GM12878 (cell line): ENCODE measurements around the gene DCDC2C. TPM values are rescaled to one million over a fixed set of nuclear protein-coding genes. Genes with fewer than 3 reads are reported as not detected.

Experiments used
- ATAC-seq: fragments of 200-7000 bp; cut with Tn5 transposase; 3 replicates; pipeline ENCODE4 v1.9.1; 2020; ENCODE audit warnings: mild to moderate bottlenecking, moderate library complexity
- BruUV-seq: library from RNA; stranded (reverse); fragments of 400-500 nt; replicated peaks from 2 replicates; lab custom pipeline; 2021; lab: Mats Ljungman, UMichigan
- CTCF ChIA-PET: fragments of 300-600 bp; sonication (Branson Sonifier 250); formaldehyde crosslinking; extraction: SDS; loops from one replicate; lab custom pipeline; 2021; ENCODE audit warnings: inconsistent platforms; lab: Yijun Ruan, JAX
- POLR2A ChIA-PET: fragments of 350-600 bp; formaldehyde crosslinking; extraction: SDS; loops from one replicate; lab custom pipeline; 2021; ENCODE audit warnings: inconsistent platforms; lab: Charles Lee
- RAD21 ChIA-PET: fragments of 300-600 bp; sonication (Branson Sonifier 250); formaldehyde crosslinking; loops from one replicate; lab custom pipeline; 2023; ENCODE audit warnings: antibody characterized with exemption; ENCODE audit not compliant: unreplicated experiment; lab: Charles Lee
- SMC1A ChIA-PET: fragments of 300-600 bp; sonication (Branson Sonifier 250); formaldehyde crosslinking; loops from one replicate; lab custom pipeline; 2023; ENCODE audit not compliant: unreplicated experiment, uncharacterized antibody; lab: Charles Lee
- DNase-seq: peaks from one replicate; pipeline ENCODE4 v3.0.0-alpha.2; 2011; ENCODE audit warnings: low read depth, low spot score
- FAIRE-seq: peaks from 3 replicates; lab custom pipeline; 2011; peaks lifted over from hg19 to GRCh38; lab: Jason Lieb, UNC
- H2AFZ ChIP-seq: 2 replicates; pipeline ENCODE4 v1.6.0; 2011; ENCODE audit warnings: low read depth, low read length, control low read depth; ENCODE audit not compliant: control insufficient read depth
- H3K27ac ChIP-seq: 2 replicates; pipeline ENCODE4 v1.5.1; 2011; ENCODE audit warnings: control low read depth; ENCODE audit not compliant: control insufficient read depth, insufficient read depth
- H3K27me3 ChIP-seq, 2 experiments: replicated peaks in 1 of 2; 2 replicates each; pipeline versions ENCODE4 v1.6.0 to v1.6.1; 2011; ENCODE audit warnings: low read length in 1 of 2; ENCODE audit not compliant: control insufficient read depth in 2 of 2, insufficient read depth in 2 of 2
- H3K36me3 ChIP-seq, 2 experiments: 2 replicates each; pipeline ENCODE4 v1.5.1; 2011; ENCODE audit warnings: low read length in 1 of 2; ENCODE audit not compliant: control insufficient read depth in 2 of 2, insufficient read depth in 2 of 2
- H3K4me1 ChIP-seq: 2 replicates; pipeline ENCODE4 v1.6.1; 2011; ENCODE audit warnings: mild to moderate bottlenecking, low read length, moderate library complexity, mixed read lengths; ENCODE audit not compliant: control insufficient read depth, insufficient read depth
- H3K4me2 ChIP-seq: 2 replicates; pipeline ENCODE4 v1.6.0; 2011; ENCODE audit warnings: control low read depth; ENCODE audit not compliant: control insufficient read depth, insufficient read depth
- H3K4me3 ChIP-seq: fragments of 200-600 bp; sonication (generic); 2 replicates; pipeline ENCODE4 v1.5.1; 2016
- H3K79me2 ChIP-seq: 2 replicates; pipeline ENCODE4 v1.6.0; 2011; ENCODE audit warnings: low read length; ENCODE audit not compliant: control insufficient read depth, insufficient read depth
- H3K9ac ChIP-seq: 2 replicates; pipeline ENCODE4 v1.8.0; 2011; ENCODE audit warnings: low read length, control low read depth, mixed read lengths; ENCODE audit not compliant: control insufficient read depth, insufficient read depth
- H3K9me3 ChIP-seq: replicated peaks from 3 replicates; pipeline ENCODE4 v1.5.1; 2011; ENCODE audit warnings: mild to moderate bottlenecking, low read length; ENCODE audit not compliant: control insufficient read depth, insufficient read depth
- H4K20me1 ChIP-seq: 2 replicates; pipeline ENCODE4 v1.6.0; 2011; ENCODE audit not compliant: control insufficient read depth, insufficient read depth
- ASH2L ChIP-seq: fragments of 300-600, 200-600 bp; sonication (generic); IDR thresholded peaks from 2 replicates; pipeline ENCODE4 v1.6.1; 2017; ENCODE audit warnings: low read depth, mild to moderate bottlenecking, borderline replicate concordance
- BHLHE40 ChIP-seq, 2 experiments: fragments of 450-650 bp in 1 of 2; IDR thresholded peaks; 2 replicates each; pipeline ENCODE4 v1.6.1; 2011 to 2017; ENCODE audit warnings: low read depth in 2 of 2, borderline replicate concordance in 1 of 2, improper control_type of control experiment in 1 of 2, low read length in 1 of 2, mild to moderate bottlenecking in 1 of 2
- STAT1 ChIP-seq: fragments of 450-650 bp; conservative IDR thresholded peaks from 2 replicates; pipeline ENCODE4 v1.6.1; 2014; ENCODE audit warnings: antibody characterized with exemption, mild to moderate bottlenecking
- WGBS: methylation state at CpG from one replicate; pipeline ENCODE4 v1.1.6; 2016; ENCODE audit warnings: low lambda C conversion rate; ENCODE audit not compliant: insufficient replicate concordance, insufficient coverage; ENCODE audit errors: missing lambda C conversion rate; 5-methylcytosine and 5-hydroxymethylcytosine counted together
- in situ Hi-C: fragments of 300-500 bp; cut with MboI; formaldehyde crosslinking; loops from 9 replicates; pipeline ENCODE4 v1.14.3; 2018; ENCODE audit warnings: mixed read lengths
- intact Hi-C: fragments of 100-400 bp; cut with micrococcal nuclease; formaldehyde crosslinking; loops from one replicate; pipeline ENCODE4 v1.14.2; 2022; ENCODE audit not compliant: unreplicated experiment
- polyA plus RNA-seq, 11 experiments: library from polyadenylated mRNA; depleted of rRNA in 4 of 11; unstranded in 6 of 11; stranded (reverse) in 5 of 11; fragments of >200 nt; fragmentation: Nextera tagmentation in 4 of 11; fragmentation: Illumina TruSeq in 1 of 11; extraction: Ambion mirVana in 4 of 11; extraction: Trizol in 1 of 11; gene quantifications; 1 replicate in 1 of 11; 2 replicates in 10 of 11; pipeline versions ENCODE4 v1.2.1 to v1.2.3, GENCODE V29; 2011 to 2016; ENCODE audit warnings: inconsistent platforms in 2 of 11, missing spikeins in 2 of 11, low read depth in 1 of 11
- total RNA-seq, 4 experiments: library from RNA; depleted of rRNA in 3 of 4; stranded (reverse); fragments of >200 nt in 3 of 4; fragmentation: Illumina TruSeq in 1 of 4; extraction: Trizol in 1 of 4; gene quantifications; 2 replicates each; pipeline versions ENCODE4 v1.2.1 to v1.2.3, GENCODE V29; 2013 to 2021
- TF ChIP-seq, protein P1 (sequence below): IDR thresholded peaks from 2 replicates; pipeline ENCODE4 v1.6.1; 2011; ENCODE audit warnings: low read depth, mild to moderate bottlenecking, low read length, moderate library complexity, borderline replicate concordance; ENCODE audit errors: extremely low read depth

DCDC2C gene
- total and polyA plus RNA-seq, 10 of the 15 experiments (the other 5 are each of a cell fraction or from before 2014, with no cell fraction given) = not detected

DNA sequence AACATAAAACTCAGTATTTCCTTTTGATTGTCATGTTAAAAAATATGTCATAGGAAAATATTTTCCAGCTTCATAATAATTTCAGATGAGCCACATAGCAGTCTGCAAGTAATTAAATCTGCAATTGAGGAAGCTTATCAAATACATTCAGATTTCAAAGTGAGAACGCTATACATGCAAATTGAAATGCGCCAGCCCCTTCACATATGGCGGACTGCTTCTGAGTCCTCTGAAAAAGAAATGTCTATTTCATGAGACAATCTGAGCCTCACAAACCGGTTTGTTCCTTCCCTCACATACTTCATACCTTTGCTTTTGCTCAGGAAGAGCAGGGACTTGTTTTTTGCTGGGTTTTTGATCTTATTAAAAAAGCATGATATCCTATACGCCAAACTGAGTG, 2.3 kb upstream of the DCDC2C start:
- Histone ChIP-seq H3K4me1 (no peaks in the 10 kb centered on the region), H4K20me1 (no peaks in the 10 kb centered on the region), H3K4me2 (no peak overlapping the region), H3K9ac (no peak overlapping the region), H3K27ac (no peak overlapping the region), H3K9me3 (no peaks in the 10 kb centered on the region; the same call in 2 of the 3 replicates), H3K36me3 (no peaks in the 10 kb centered on the region), H2AFZ (no peak overlapping the region), H3K4me3 (no peak overlapping the region), H3K27me3 (no peaks in the 10 kb centered on the region; a peak in 2 of 4 replicates), H3K79me2 (no peaks in the 10 kb centered on the region)
- intact Hi-C loops (no loop called here), in situ Hi-C loops (no loop called here)
- POLR2A ChIA-PET = no interaction called here
- FAIRE-seq = no peak
- TF ChIP-seq STAT1 (no peak), ASH2L (no peak)
- TF ChIP-seq, protein P1, sequence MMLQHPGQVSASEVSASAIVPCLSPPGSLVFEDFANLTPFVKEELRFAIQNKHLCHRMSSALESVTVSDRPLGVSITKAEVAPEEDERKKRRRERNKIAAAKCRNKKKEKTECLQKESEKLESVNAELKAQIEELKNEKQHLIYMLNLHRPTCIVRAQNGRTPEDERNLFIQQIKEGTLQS = no peak
- SMC1A ChIA-PET = no interaction called here
- ATAC-seq = no peak
- no peak for DNase-seq
- BruUV-seq = no TSS peak
- WGBS = 60% methylated on average over 5 of the region's 5 CpGs
- CTCF ChIA-PET = no interaction called here
- RAD21 ChIA-PET = no interaction called here

GRCh38 chr2:3703757-3704355, 481 bp downstream of the DCDC2C start:
- 80% methylated on average over 1 of the region's 73 CpGs for WGBS
- BruUV-seq = no TSS peak
- intact Hi-C loops (no loop called here), in situ Hi-C loops (no loop called here)
- no peaks in the 10 kb centered on the region for H3K36me3 ChIP-seq
- POLR2A ChIA-PET = no interaction called here
- H3K4me2 ChIP-seq = no peak overlapping the region
- no peaks in the 10 kb centered on the region for H3K79me2 ChIP-seq
- H2AFZ ChIP-seq = no peak overlapping the region
- ATAC-seq = no peak
- no peaks in the 10 kb centered on the region; the same call in 2 of the 3 replicates for H3K9me3 ChIP-seq
- no peak for FAIRE-seq
- no peak overlapping the region for H3K4me3 ChIP-seq
- no peak overlapping the region for H3K9ac ChIP-seq
- TF ChIP-seq BHLHE40 (IDR thresholded peaks at IDR 0.05; ENCODE audit: borderline replicate concordance in 1 of 2, low read depth in 2 of 2, low read length in 1 of 2) = no peak
- TF ChIP-seq, all 136 proteins: peak for 0
- no peaks in the 10 kb centered on the region; a peak in 2 of 4 replicates for H3K27me3 ChIP-seq
- no peaks in the 10 kb centered on the region for H3K4me1 ChIP-seq
- RAD21 ChIA-PET = no interaction called here
- CTCF ChIA-PET = no interaction called here
- DNase-seq = no peak
- H3K27ac ChIP-seq = no peak overlapping the region
- H4K20me1 ChIP-seq = no peaks in the 10 kb centered on the region
- SMC1A ChIA-PET = no interaction called here
